GM12878 (cell line): ENCODE measurements around the gene PLCB2. TPM values are rescaled to one million over a fixed set of nuclear protein-coding genes. Genes with fewer than 3 reads are reported as not detected.

Experiments
- ATAC-seq: fragments of 200-7000 bp; cut with Tn5 transposase; 3 replicates; pipeline ENCODE4 v1.9.1; 2020; ENCODE audit warnings: mild to moderate bottlenecking, moderate library complexity
- BruUV-seq: library from RNA; stranded (reverse); fragments of 400-500 nt; replicated peaks from 2 replicates; lab custom pipeline; 2021; lab: Mats Ljungman, UMichigan
- CTCF ChIA-PET: fragments of 300-600 bp; sonication (Branson Sonifier 250); formaldehyde crosslinking; extraction: SDS; loops from one replicate; lab custom pipeline; 2021; ENCODE audit warnings: inconsistent platforms; lab: Yijun Ruan, JAX
- POLR2A ChIA-PET: fragments of 350-600 bp; formaldehyde crosslinking; extraction: SDS; loops from one replicate; lab custom pipeline; 2021; ENCODE audit warnings: inconsistent platforms; lab: Charles Lee
- RAD21 ChIA-PET: fragments of 300-600 bp; sonication (Branson Sonifier 250); formaldehyde crosslinking; loops from one replicate; lab custom pipeline; 2023; ENCODE audit warnings: antibody characterized with exemption; ENCODE audit not compliant: unreplicated experiment; lab: Charles Lee
- SMC1A ChIA-PET: fragments of 300-600 bp; sonication (Branson Sonifier 250); formaldehyde crosslinking; loops from one replicate; lab custom pipeline; 2023; ENCODE audit not compliant: unreplicated experiment, uncharacterized antibody; lab: Charles Lee
- DNase-seq: peaks from one replicate; pipeline ENCODE4 v3.0.0-alpha.2; 2011; ENCODE audit warnings: low read depth, low spot score
- FAIRE-seq: peaks from 3 replicates; lab custom pipeline; 2011; peaks lifted over from hg19 to GRCh38; lab: Jason Lieb, UNC
- H2AFZ ChIP-seq: 2 replicates; pipeline ENCODE4 v1.6.0; 2011; ENCODE audit warnings: low read depth, low read length, control low read depth; ENCODE audit not compliant: control insufficient read depth
- H3K27ac ChIP-seq: 2 replicates; pipeline ENCODE4 v1.5.1; 2011; ENCODE audit warnings: control low read depth; ENCODE audit not compliant: control insufficient read depth, insufficient read depth
- H3K27me3 ChIP-seq, 2 experiments: replicated peaks in 1 of 2; 2 replicates each; pipeline versions ENCODE4 v1.6.0 to v1.6.1; 2011; ENCODE audit warnings: low read length in 1 of 2; ENCODE audit not compliant: control insufficient read depth in 2 of 2, insufficient read depth in 2 of 2
- H3K36me3 ChIP-seq, 2 experiments: 2 replicates each; pipeline ENCODE4 v1.5.1; 2011; ENCODE audit warnings: low read length in 1 of 2; ENCODE audit not compliant: control insufficient read depth in 2 of 2, insufficient read depth in 2 of 2
- H3K4me1 ChIP-seq: 2 replicates; pipeline ENCODE4 v1.6.1; 2011; ENCODE audit warnings: mild to moderate bottlenecking, low read length, moderate library complexity, mixed read lengths; ENCODE audit not compliant: control insufficient read depth, insufficient read depth
- H3K4me2 ChIP-seq: 2 replicates; pipeline ENCODE4 v1.6.0; 2011; ENCODE audit warnings: control low read depth; ENCODE audit not compliant: control insufficient read depth, insufficient read depth
- H3K4me3 ChIP-seq: fragments of 200-600 bp; sonication (generic); 2 replicates; pipeline ENCODE4 v1.5.1; 2016
- H3K79me2 ChIP-seq: 2 replicates; pipeline ENCODE4 v1.6.0; 2011; ENCODE audit warnings: low read length; ENCODE audit not compliant: control insufficient read depth, insufficient read depth
- H3K9ac ChIP-seq: 2 replicates; pipeline ENCODE4 v1.8.0; 2011; ENCODE audit warnings: low read length, control low read depth, mixed read lengths; ENCODE audit not compliant: control insufficient read depth, insufficient read depth
- H3K9me3 ChIP-seq: replicated peaks from 3 replicates; pipeline ENCODE4 v1.5.1; 2011; ENCODE audit warnings: mild to moderate bottlenecking, low read length; ENCODE audit not compliant: control insufficient read depth, insufficient read depth
- H4K20me1 ChIP-seq: 2 replicates; pipeline ENCODE4 v1.6.0; 2011; ENCODE audit not compliant: control insufficient read depth, insufficient read depth
- CBX3 ChIP-seq: fragments of 200-600 bp; sonication (generic); IDR thresholded peaks from 2 replicates; pipeline ENCODE4 v1.6.1; 2016; ENCODE audit warnings: low read depth, borderline replicate concordance
- CHD2 ChIP-seq: IDR thresholded peaks from 2 replicates; pipeline ENCODE4 v1.6.1; 2011; ENCODE audit warnings: low read depth, low read length, improper control_type of control experiment, borderline replicate concordance
- CREB1 ChIP-seq: IDR thresholded peaks from 2 replicates; pipeline ENCODE4 v1.6.1; 2012; ENCODE audit warnings: low read depth, mild to moderate bottlenecking, inconsistent platforms
- GABPA ChIP-seq: IDR thresholded peaks from 2 replicates; pipeline ENCODE4 v1.6.1; 2014; ENCODE audit warnings: antibody characterized with exemption, low read depth, mild to moderate bottlenecking, inconsistent platforms
- PAX5 ChIP-seq: IDR thresholded peaks from 2 replicates; pipeline ENCODE4 v1.6.1; 2011; ENCODE audit warnings: low read depth, low read length, borderline replicate concordance
- POLR2AphosphoS2 ChIP-seq: IDR thresholded peaks from 2 replicates; pipeline ENCODE4 v1.6.1; 2011; ENCODE audit warnings: low read depth, mild to moderate bottlenecking, low read length, improper control_type of control experiment, moderate library complexity
- POLR2AphosphoS5 ChIP-seq: IDR thresholded peaks from 2 replicates; pipeline ENCODE4 v1.6.1; 2011; ENCODE audit warnings: mild to moderate bottlenecking, low read length, inconsistent platforms
- SMC3 ChIP-seq: IDR thresholded peaks from 2 replicates; pipeline ENCODE4 v1.6.1; 2011; ENCODE audit warnings: low read length, improper control_type of control experiment, borderline replicate concordance
- STAT1 ChIP-seq: fragments of 450-650 bp; conservative IDR thresholded peaks from 2 replicates; pipeline ENCODE4 v1.6.1; 2014; ENCODE audit warnings: antibody characterized with exemption, mild to moderate bottlenecking
- ZNF274 ChIP-seq: IDR thresholded peaks from one replicate; pipeline ENCODE4 v1.8.0; 2011; ENCODE audit not compliant: insufficient read length, insufficient read depth
- ZNF384 ChIP-seq: IDR thresholded peaks from 2 replicates; pipeline ENCODE4 v1.6.1; 2012; ENCODE audit warnings: low read depth, mild to moderate bottlenecking, low read length, improper control_type of control experiment, borderline replicate concordance
- ZNF622 ChIP-seq: fragments of 450-650 bp; IDR thresholded peaks from 2 replicates; pipeline ENCODE4 v1.6.1; 2017; ENCODE audit warnings: mild to moderate bottlenecking, inconsistent platforms
- WGBS: methylation state at CpG from one replicate; pipeline ENCODE4 v1.1.6; 2016; ENCODE audit warnings: low lambda C conversion rate; ENCODE audit not compliant: insufficient replicate concordance, insufficient coverage; ENCODE audit errors: missing lambda C conversion rate; 5-methylcytosine and 5-hydroxymethylcytosine counted together
- in situ Hi-C: fragments of 300-500 bp; cut with MboI; formaldehyde crosslinking; loops from 9 replicates; pipeline ENCODE4 v1.14.3; 2018; ENCODE audit warnings: mixed read lengths
- intact Hi-C: fragments of 100-400 bp; cut with micrococcal nuclease; formaldehyde crosslinking; loops from one replicate; pipeline ENCODE4 v1.14.2; 2022; ENCODE audit not compliant: unreplicated experiment
- polyA plus RNA-seq, 11 experiments: library from polyadenylated mRNA; depleted of rRNA in 4 of 11; unstranded in 6 of 11; stranded (reverse) in 5 of 11; fragments of >200 nt; fragmentation: Nextera tagmentation in 4 of 11; fragmentation: Illumina TruSeq in 1 of 11; extraction: Ambion mirVana in 4 of 11; extraction: Trizol in 1 of 11; gene quantifications; 1 replicate in 1 of 11; 2 replicates in 10 of 11; pipeline versions ENCODE4 v1.2.1 to v1.2.3, GENCODE V29; 2011 to 2016; ENCODE audit warnings: inconsistent platforms in 2 of 11, missing spikeins in 2 of 11, low read depth in 1 of 11
- total RNA-seq, 4 experiments: library from RNA; depleted of rRNA in 3 of 4; stranded (reverse); fragments of >200 nt in 3 of 4; fragmentation: Illumina TruSeq in 1 of 4; extraction: Trizol in 1 of 4; gene quantifications; 2 replicates each; pipeline versions ENCODE4 v1.2.1 to v1.2.3, GENCODE V29; 2013 to 2021
- TF ChIP-seq, protein P1 (sequence below): IDR thresholded peaks from 2 replicates; pipeline ENCODE4 v1.6.1; 2012; ENCODE audit warnings: low read depth, low read length, improper control_type of control experiment

Gene PLCB2
- total and polyA plus RNA-seq, 10 of the 15 experiments (the other 5 are each of a cell fraction or from before 2014, with no cell fraction given): 1.2 to 39.4 (median 10.7) TPM

DNA sequence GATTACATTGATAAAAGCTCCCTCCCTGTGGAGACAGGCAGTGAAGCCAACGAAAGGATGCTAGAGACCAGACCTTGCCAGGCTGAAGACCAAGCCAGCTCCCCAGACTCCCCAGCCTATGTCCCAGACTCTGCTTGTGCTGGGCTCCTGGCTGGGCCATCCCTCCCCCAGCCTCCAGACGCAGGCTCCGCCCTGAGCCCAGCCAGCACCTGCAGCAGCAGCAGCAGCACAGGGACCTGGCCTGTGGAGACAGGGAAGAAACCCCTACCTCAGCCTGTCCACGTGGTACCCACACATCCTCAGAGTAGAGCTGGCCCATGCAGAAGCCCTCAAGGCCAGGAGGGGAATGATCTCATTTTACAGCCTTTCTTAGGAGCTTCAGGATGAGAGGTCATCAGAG is 38.1 kb downstream of the PLCB2 start:
- Histone ChIP-seq H4K20me1 (no peaks in the 10 kb centered on the region), H3K9ac (no peak overlapping the region), H3K79me2 (no peaks in the 10 kb centered on the region), H3K36me3 (no peaks in the 10 kb centered on the region), H2AFZ (no peak overlapping the region), H3K4me2 (no peak overlapping the region), H3K27ac (no peak overlapping the region), H3K4me1 (no peaks in the 10 kb centered on the region), H3K27me3 (no peaks in the 10 kb centered on the region), H3K9me3 (no peaks in the 10 kb centered on the region), H3K4me3 (no peak overlapping the region)
- TF ChIP-seq ZNF274 (no peak), SMC3 (no peak), CBX3 (no peak), PAX5 (no peak), ZNF622 (no peak), CREB1 (no peak), CHD2 (no peak), POLR2AphosphoS2 (no peak), STAT1 (no peak), ZNF384 (no peak), POLR2AphosphoS5 (no peak), GABPA (no peak)
- TF ChIP-seq, protein P1, sequence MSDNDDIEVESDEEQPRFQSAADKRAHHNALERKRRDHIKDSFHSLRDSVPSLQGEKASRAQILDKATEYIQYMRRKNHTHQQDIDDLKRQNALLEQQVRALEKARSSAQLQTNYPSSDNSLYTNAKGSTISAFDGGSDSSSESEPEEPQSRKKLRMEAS: no peak
- FAIRE-seq: no peak
- in situ Hi-C loops (loop anchor here (5.0 to 10.0 kb wide), 4 partner anchors 52 to 485 kb away; partner anchors contain the start of gene FSIP1), intact Hi-C loops (loop anchor here (10.0 kb wide), 2 partner anchors 165 to 385 kb away; partner anchors contain the start of gene BMF)
- no peak for ATAC-seq
- DNase-seq: no peak
- WGBS: 60% methylated on average over 4 of the region's 4 CpGs
- CTCF ChIA-PET: interaction anchor here (0.9 to 11.7 kb wide), 3 partner anchors 10 to 50 kb away, joined by 3 to 296 read pairs (median 3); no protein-coding TSS in a partner anchor
- BruUV-seq: no TSS peak
- SMC1A ChIA-PET: interaction anchor here (1.1 to 1.3 kb wide), 4 partner anchors 14 to 232 kb away, joined by 3 to 4 read pairs (median 4); no protein-coding TSS in a partner anchor
- RAD21 ChIA-PET: interaction anchor here (1.2 to 1.8 kb wide), 3 partner anchors 52 to 224 kb away, joined by 3 to 9 read pairs (median 3); no protein-coding TSS in a partner anchor
- POLR2A ChIA-PET: no interaction called here
